ENCODE results near the gene DEF6. TPM values are rescaled to one million over a fixed set of nuclear protein-coding genes. Genes with fewer than 3 reads are reported as not detected.

The DEF6 gene
- polyA plus RNA-seq, 1 of the 3 experiments (the other 2 are of a cell fraction): 0.13 TPM

GRCh38 chr6:35300848-35301247 lies 3.2 kb downstream of the DEF6 start:
- Histone ChIP-seq H3K79me2 (ENCODE audit: insufficient read depth) (no peaks in the 10 kb centered on the region), H4K20me1 (ENCODE audit: insufficient read depth) (no peaks in the 10 kb centered on the region), H3K4me2 (no peak overlapping the region), H3F3A (replicated peaks; ENCODE audit: insufficient read depth) (no peaks in the 10 kb centered on the region), H3K27me3 (ENCODE audit: insufficient read depth) (no peaks in the 10 kb centered on the region), H3K9ac (no peak overlapping the region), H3K4me3 (ENCODE audit: low read depth in 2 of 2, low read length in 1 of 2) (no peak overlapping the region), H3K9me2 (no peaks in the 10 kb centered on the region), H3K36me3 (replicated peaks in 1 of 2; ENCODE audit: control insufficient read depth in 1 of 2, insufficient read depth in 2 of 2, low read length in 1 of 2) (peaks cover 0 to 3% of the 10 kb centered on the region in 2 experiments), H3K27ac (ENCODE audit: low read depth in 2 of 2, low read length in 1 of 2) (no peak overlapping the region), H2AFZ (ENCODE audit: low read depth) (no peak overlapping the region), H3K9me3 (no peaks in the 10 kb centered on the region), H3K4me1 (ENCODE audit: control insufficient read depth in 1 of 2, insufficient read depth in 2 of 2, low read depth in 1 of 2, low read length in 1 of 2) (no peaks in the 10 kb centered on the region; a peak in 1 of 4 replicates)
- ChIA-PET CTCF (no interaction called here), POLR2A (no interaction called here)
- no peak for TF ChIP-seq NFIC (IDR thresholded peaks at IDR 0.05; ENCODE audit: borderline replicate concordance)
- TF ChIP-seq, protein P1, sequence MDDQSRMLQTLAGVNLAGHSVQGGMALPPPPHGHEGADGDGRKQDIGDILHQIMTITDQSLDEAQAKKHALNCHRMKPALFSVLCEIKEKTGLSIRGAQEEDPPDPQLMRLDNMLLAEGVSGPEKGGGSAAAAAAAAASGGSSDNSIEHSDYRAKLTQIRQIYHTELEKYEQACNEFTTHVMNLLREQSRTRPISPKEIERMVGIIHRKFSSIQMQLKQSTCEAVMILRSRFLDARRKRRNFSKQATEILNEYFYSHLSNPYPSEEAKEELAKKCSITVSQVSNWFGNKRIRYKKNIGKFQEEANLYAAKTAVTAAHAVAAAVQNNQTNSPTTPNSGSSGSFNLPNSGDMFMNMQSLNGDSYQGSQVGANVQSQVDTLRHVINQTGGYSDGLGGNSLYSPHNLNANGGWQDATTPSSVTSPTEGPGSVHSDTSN (IDR thresholded peaks at IDR 0.05): no peak
- no peak for TF ChIP-seq MEF2A (IDR thresholded peaks at IDR 0.05; ENCODE audit: borderline replicate concordance, low read depth)
- no peak for DNase-seq

DNA sequence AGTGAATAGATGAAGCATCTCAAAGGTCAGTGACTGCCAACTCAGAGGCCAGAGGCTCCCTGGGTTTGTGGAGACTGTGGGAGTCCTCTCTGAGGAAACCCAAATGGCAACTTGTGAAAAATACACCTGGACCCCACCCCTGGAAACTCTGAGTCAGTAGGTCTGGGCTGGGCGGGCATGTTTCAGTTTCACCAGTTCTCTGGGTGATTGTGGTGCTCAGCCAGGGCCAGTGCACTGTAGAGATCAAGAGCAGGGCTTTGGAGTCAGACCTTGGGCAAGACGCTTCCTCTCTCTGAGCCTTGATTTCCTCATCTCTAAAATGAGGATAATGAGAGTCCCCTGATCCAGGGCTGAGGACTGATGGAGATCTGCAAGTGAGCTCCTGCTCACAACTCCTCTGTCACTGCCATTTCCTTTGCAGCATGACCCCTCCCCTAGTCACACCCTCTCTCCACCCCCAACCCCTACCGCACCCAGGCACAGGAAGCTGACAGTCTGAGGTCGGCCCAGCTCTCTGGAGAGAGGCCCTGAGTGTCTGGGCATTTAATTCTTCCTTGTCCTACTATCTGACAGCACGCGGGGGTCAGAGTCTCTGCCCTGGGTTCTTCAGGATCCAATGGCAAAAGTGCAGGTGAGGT lies 5.1 kb downstream of the DEF6 start:
- ChIA-PET CTCF (interaction anchor here (1.3 to 1.4 kb wide), 2 partner anchors 40 to 166 kb away, joined by 3 to 5 read pairs; partner anchors contain the start of genes PPARD and RPL10A), POLR2A (no interaction called here)
- Histone ChIP-seq H3K79me2 (ENCODE audit: insufficient read depth) (no peaks in the 10 kb centered on the region), H3K9ac (no peak overlapping the region), H4K20me1 (ENCODE audit: insufficient read depth) (no peaks in the 10 kb centered on the region), H3K4me1 (ENCODE audit: control insufficient read depth in 1 of 2, insufficient read depth in 2 of 2, low read depth in 1 of 2, low read length in 1 of 2) (no peaks in the 10 kb centered on the region; a peak in 1 of 4 replicates), H3K36me3 (replicated peaks in 1 of 2; ENCODE audit: control insufficient read depth in 1 of 2, insufficient read depth in 2 of 2, low read length in 1 of 2) (no peaks in the 10 kb centered on the region), H3K27ac (ENCODE audit: low read depth in 2 of 2, low read length in 1 of 2) (no peak overlapping the region), H3K9me2 (no peaks in the 10 kb centered on the region), H2AFZ (ENCODE audit: low read depth) (peak overlapping the region; percentile 24; the same call in 1 of the 2 replicates), H3K27me3 (ENCODE audit: insufficient read depth) (no peaks in the 10 kb centered on the region), H3K4me3 (ENCODE audit: low read depth in 2 of 2, low read length in 1 of 2) (no peak overlapping the region), H3K9me3 (no peaks in the 10 kb centered on the region), H3F3A (replicated peaks; ENCODE audit: insufficient read depth) (no peaks in the 10 kb centered on the region), H3K4me2 (no peak overlapping the region)
- peak; percentile 44 for DNase-seq
- TF ChIP-seq, protein P2, sequence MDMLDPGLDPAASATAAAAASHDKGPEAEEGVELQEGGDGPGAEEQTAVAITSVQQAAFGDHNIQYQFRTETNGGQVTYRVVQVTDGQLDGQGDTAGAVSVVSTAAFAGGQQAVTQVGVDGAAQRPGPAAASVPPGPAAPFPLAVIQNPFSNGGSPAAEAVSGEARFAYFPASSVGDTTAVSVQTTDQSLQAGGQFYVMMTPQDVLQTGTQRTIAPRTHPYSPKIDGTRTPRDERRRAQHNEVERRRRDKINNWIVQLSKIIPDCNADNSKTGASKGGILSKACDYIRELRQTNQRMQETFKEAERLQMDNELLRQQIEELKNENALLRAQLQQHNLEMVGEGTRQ (IDR thresholded peaks at IDR 0.05; ENCODE audit: borderline replicate concordance, low read depth, low read length): no peak
- TF ChIP-seq FOXM1 (IDR thresholded peaks at IDR 0.05; ENCODE audit: low read depth) (no peak), YY1 (IDR thresholded peaks at IDR 0.05; ENCODE audit: low read depth) (no peak)
- TF ChIP-seq, protein P3, sequence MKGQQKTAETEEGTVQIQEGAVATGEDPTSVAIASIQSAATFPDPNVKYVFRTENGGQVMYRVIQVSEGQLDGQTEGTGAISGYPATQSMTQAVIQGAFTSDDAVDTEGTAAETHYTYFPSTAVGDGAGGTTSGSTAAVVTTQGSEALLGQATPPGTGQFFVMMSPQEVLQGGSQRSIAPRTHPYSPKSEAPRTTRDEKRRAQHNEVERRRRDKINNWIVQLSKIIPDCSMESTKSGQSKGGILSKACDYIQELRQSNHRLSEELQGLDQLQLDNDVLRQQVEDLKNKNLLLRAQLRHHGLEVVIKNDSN (IDR thresholded peaks at IDR 0.05; ENCODE audit: borderline replicate concordance, low read depth): no peak
- WGBS (ENCODE audit: low lambda C conversion rate): 95% methylated on average over 3 of the region's 6 CpGs

DNA sequence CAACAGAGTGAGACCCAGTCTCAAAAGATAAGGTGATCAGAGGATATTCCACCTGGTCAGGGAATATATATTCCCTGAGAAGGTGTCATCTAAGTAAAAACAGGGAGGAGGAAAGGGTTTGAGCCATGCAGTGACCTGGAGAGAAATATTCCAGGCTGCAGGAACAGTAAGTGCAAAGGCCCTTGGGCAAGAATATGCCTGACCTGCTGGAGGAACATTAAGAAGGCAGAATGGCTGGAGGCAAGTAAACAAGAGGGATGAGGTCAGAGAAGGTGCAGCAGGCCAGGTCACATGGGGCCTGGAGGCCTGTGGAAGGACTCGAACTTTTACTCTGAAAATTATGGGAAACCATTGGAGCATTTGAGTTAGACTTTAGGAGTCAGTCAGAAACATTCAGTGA lies 6.7 kb downstream of the DEF6 start:
- H3F3A ChIP-seq (replicated peaks; ENCODE audit: insufficient read depth): no peaks in the 10 kb centered on the region
- H3K4me1 ChIP-seq (ENCODE audit: control insufficient read depth in 1 of 2, insufficient read depth in 2 of 2, low read depth in 1 of 2, low read length in 1 of 2): no peaks in the 10 kb centered on the region; a peak in 1 of 4 replicates
- H3K4me3 ChIP-seq (ENCODE audit: low read depth in 2 of 2, low read length in 1 of 2): no peak overlapping the region
- H3K9me2 ChIP-seq: no peaks in the 10 kb centered on the region
- CTCF ChIA-PET: interaction anchor here (1.1 to 1.3 kb wide), 2 partner anchors 145 to 164 kb away, joined by 3 to 5 read pairs; partner anchors contain the start of gene RPL10A
- no peak for TF ChIP-seq SIN3A (IDR thresholded peaks at IDR 0.05; ENCODE audit: borderline replicate concordance, low read depth, low read length)
- TF ChIP-seq, protein P3 (IDR thresholded peaks at IDR 0.05; ENCODE audit: borderline replicate concordance, low read depth): no peak
- TF ChIP-seq CHD2 (IDR thresholded peaks at IDR 0.05; ENCODE audit: low read length, partially characterized antibody): no peak
- no peak for TF ChIP-seq GABPA (IDR thresholded peaks at IDR 0.05; ENCODE audit: low read depth)
- no peak overlapping the region for H3K27ac ChIP-seq (ENCODE audit: low read depth in 2 of 2, low read length in 1 of 2)
- no peaks in the 10 kb centered on the region for H3K36me3 ChIP-seq (replicated peaks in 1 of 2; ENCODE audit: control insufficient read depth in 1 of 2, insufficient read depth in 2 of 2, low read length in 1 of 2)
- DNase-seq: no peak
- H3K9ac ChIP-seq: no peak overlapping the region
- H3K9me3 ChIP-seq: no peaks in the 10 kb centered on the region
- no peak overlapping the region for H3K4me2 ChIP-seq
- no peaks in the 10 kb centered on the region for H4K20me1 ChIP-seq (ENCODE audit: insufficient read depth)
- H3K27me3 ChIP-seq (ENCODE audit: insufficient read depth): no peaks in the 10 kb centered on the region
- H3K79me2 ChIP-seq (ENCODE audit: insufficient read depth): no peaks in the 10 kb centered on the region
- POLR2A ChIA-PET: no interaction called here
- no peak overlapping the region for H2AFZ ChIP-seq (ENCODE audit: low read depth)
- 57% methylated on average over 1 of the region's 1 CpG for WGBS (ENCODE audit: low lambda C conversion rate)
